Spleen (tissue), 11 donors: ENCODE measurements around the gene PLXNC1. TPM values are rescaled to one million over a fixed set of nuclear protein-coding genes. Genes with fewer than 3 reads are reported as not detected.

Experiments
- DNase-seq: peaks from one replicate; pipeline ENCODE4 v3.0.0-alpha.2; 2020
- H3K27ac ChIP-seq, 8 donors: fragments of 200-600 bp; sonication (generic) in 7 of 8; 1 replicate in 4 of 8; 2 replicates in 4 of 8; pipeline versions ENCODE4 v1.5.0 to v1.8.0; 2016 to 2021; ENCODE audit warnings: inconsistent platforms in 4 of 8, mild to moderate bottlenecking in 4 of 8, moderate library complexity in 1 of 8
- H3K27me3 ChIP-seq, 7 donors: fragments of 200-600 bp; sonication (generic) in 6 of 7; replicated peaks in 1 of 7; 1 replicate in 4 of 7; 2 replicates in 3 of 7; pipeline versions ENCODE4 v1.5.0 to v1.8.0; 2016 to 2021; ENCODE audit warnings: inconsistent platforms in 3 of 7, mild to moderate bottlenecking in 1 of 7
- H3K36me3 ChIP-seq, 6 donors: fragments of 200-600 bp; sonication (generic) in 5 of 6; 1 replicate in 4 of 6; 2 replicates in 2 of 6; pipeline versions ENCODE4 v1.5.0 to v1.8.0; 2016 to 2021; ENCODE audit warnings: inconsistent platforms in 2 of 6
- H3K4me1 ChIP-seq, 6 donors: fragments of 200-600 bp; sonication (generic) in 5 of 6; 1 replicate in 3 of 6; 2 replicates in 3 of 6; pipeline versions ENCODE4 v1.5.0 to v1.8.0; 2016 to 2021; ENCODE audit warnings: inconsistent platforms in 3 of 6
- H3K4me3 ChIP-seq, 8 donors: fragments of 200-600 bp; sonication (generic) in 7 of 8; 1 replicate in 4 of 8; 2 replicates in 4 of 8; pipeline versions ENCODE4 v1.5.0 to v1.8.0; 2016 to 2021; ENCODE audit warnings: inconsistent platforms in 4 of 8, mild to moderate bottlenecking in 4 of 8, moderate library complexity in 2 of 8
- H3K9me3 ChIP-seq, 8 donors: fragments of 200-600 bp; sonication (generic) in 7 of 8; 1 replicate in 4 of 8; 2 replicates in 4 of 8; pipeline versions ENCODE4 v1.5.0 to v1.8.0; 2016 to 2021; ENCODE audit warnings: inconsistent platforms in 4 of 8
- POLR2A ChIP-seq, 3 donors: fragments of 450-650 bp; IDR thresholded peaks; one replicate each; pipeline ENCODE4 v1.5.1; 2017; ENCODE audit warnings: antibody characterized with exemption in 3 of 3, mild to moderate bottlenecking in 1 of 3
- POLR2AphosphoS5 ChIP-seq, 3 donors: sonication (generic); formaldehyde crosslinking; IDR thresholded peaks; one replicate each; pipeline ENCODE4 v1.5.1; 2017; ENCODE audit warnings: antibody characterized with exemption in 3 of 3
- WGBS, 5 donors: extraction: QIAGEN DNeasy Blood & Tissue Kit in 3 of 5; methylation state at CpG; one replicate each; pipeline versions ENCODE4 v1.1.5 to v1.1.7; 2013 to 2018; 5-methylcytosine and 5-hydroxymethylcytosine counted together
- intact Hi-C: fragments of 100-400 bp; cut with DNase I; formaldehyde crosslinking; loops from one replicate; pipeline ENCODE4 v1.15.0; 2023; ENCODE audit warnings: low total_unique reads
- polyA plus RNA-seq, 3 donors: library from polyadenylated mRNA; stranded (reverse); fragments of 200-250 nt; gene quantifications; one replicate each; pipeline ENCODE4 v1.2.1, GENCODE V29; 2013
- total RNA-seq, 7 donors: library from RNA; depleted of rRNA in 3 of 7; stranded (reverse); fragments of >200 nt in 3 of 7; fragmentation: NEBNext Ultra II Directional in 4 of 7; extraction: Animal tissue kit (Norgen Biotek cat#: 25700) in 4 of 7; gene quantifications; one replicate each; pipeline versions ENCODE4 v1.1.0 to v1.2.1, GENCODE V29; 2016 to 2021
- TF ChIP-seq, protein P1 (sequence below), 11 experiments: fragments of 200-600 bp in 7 of 11; fragments of 450-650 bp in 4 of 11; sonication (generic) in 4 of 11; IDR thresholded peaks in 8 of 11; conservative IDR thresholded peaks in 3 of 11; 1 replicate in 7 of 11; 2 replicates in 4 of 11; pipeline versions ENCODE4 v1.4.0 to v1.8.0; 2016 to 2021; ENCODE audit warnings: antibody characterized with exemption in 11 of 11, inconsistent platforms in 4 of 11, mild to moderate bottlenecking in 1 of 11
- donor health status: healthy with polysubstance abuse.
- donor health status: DM: no; HTN: no; CAD: no; lungs with moderate emphysema.
- donor health status: DM: no; HTN: no; CAD: no.
- donor health status: Bipolar disorder and iron deficiency.
- donor health status: healthy.
- donor health status: DM: no; HTN: no; CAD: no.
- donor health status: DM: yes; HTN: yes; CAD: no.

The PLXNC1 gene
- total and polyA plus RNA-seq, 10 donors = 6.8 to 138 (median 69.7) TPM

DNA sequence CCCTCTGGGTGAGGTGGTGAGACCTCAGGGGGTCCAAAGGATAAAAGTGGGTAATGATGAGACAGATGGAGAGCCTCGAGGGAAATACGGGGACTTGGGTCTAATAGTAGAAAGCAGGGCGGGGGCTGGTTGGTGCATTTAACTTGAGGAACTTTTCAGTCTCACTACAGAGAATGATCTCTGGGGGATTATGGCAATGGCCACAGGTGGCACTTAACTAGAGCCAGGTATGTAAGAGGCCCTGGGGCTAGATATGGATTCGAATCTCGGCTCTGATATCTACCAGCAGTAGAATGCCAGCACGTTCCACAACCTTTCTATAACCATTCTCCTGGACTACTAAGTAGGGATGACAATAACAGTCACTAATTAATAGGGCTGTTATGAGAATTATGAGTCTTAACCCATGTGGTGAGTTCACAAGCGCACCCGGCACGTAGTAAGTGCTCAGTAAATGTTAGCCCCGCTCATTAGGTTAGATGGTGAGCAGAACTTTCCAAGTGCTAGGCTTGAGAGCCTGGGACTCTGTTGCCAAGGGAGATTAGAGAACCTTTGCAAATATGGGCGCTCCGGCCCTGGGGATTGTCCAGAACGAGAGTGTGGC, 888 bp upstream of the PLXNC1 start:
- intact Hi-C loops = no loop called here
- Histone ChIP-seq H3K27me3 (peaks cover 0 to 32% (median 4%) of the 10 kb centered on the region in 7 donors), H3K4me3 (peak overlapping the region; percentile 69 to 90 (median 80)), H3K9me3 (no peaks in the 10 kb centered on the region), H3K4me1 (peaks cover 14 to 69% (median 42%) of the 10 kb centered on the region in 6 donors), H3K36me3 (no peaks in the 10 kb centered on the region), H3K27ac (peak overlapping the region; percentile 42 to 96 (median 90))
- no peak for TF ChIP-seq POLR2A (IDR thresholded peaks at IDR 0.05)
- TF ChIP-seq POLR2AphosphoS5 (IDR thresholded peaks at IDR 0.05) = no peak
- TF ChIP-seq, protein P1, sequence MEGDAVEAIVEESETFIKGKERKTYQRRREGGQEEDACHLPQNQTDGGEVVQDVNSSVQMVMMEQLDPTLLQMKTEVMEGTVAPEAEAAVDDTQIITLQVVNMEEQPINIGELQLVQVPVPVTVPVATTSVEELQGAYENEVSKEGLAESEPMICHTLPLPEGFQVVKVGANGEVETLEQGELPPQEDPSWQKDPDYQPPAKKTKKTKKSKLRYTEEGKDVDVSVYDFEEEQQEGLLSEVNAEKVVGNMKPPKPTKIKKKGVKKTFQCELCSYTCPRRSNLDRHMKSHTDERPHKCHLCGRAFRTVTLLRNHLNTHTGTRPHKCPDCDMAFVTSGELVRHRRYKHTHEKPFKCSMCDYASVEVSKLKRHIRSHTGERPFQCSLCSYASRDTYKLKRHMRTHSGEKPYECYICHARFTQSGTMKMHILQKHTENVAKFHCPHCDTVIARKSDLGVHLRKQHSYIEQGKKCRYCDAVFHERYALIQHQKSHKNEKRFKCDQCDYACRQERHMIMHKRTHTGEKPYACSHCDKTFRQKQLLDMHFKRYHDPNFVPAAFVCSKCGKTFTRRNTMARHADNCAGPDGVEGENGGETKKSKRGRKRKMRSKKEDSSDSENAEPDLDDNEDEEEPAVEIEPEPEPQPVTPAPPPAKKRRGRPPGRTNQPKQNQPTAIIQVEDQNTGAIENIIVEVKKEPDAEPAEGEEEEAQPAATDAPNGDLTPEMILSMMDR (IDR thresholded peaks at IDR 0.05 in 8 of 11, conservative IDR thresholded peaks at IDR 0.05 in 3 of 11) = no peak
- no peak for DNase-seq
- 57 to 67% (median 62%) methylated on average over 12 to 13 of the region's 13 CpGs for WGBS, 5 donors

DNA sequence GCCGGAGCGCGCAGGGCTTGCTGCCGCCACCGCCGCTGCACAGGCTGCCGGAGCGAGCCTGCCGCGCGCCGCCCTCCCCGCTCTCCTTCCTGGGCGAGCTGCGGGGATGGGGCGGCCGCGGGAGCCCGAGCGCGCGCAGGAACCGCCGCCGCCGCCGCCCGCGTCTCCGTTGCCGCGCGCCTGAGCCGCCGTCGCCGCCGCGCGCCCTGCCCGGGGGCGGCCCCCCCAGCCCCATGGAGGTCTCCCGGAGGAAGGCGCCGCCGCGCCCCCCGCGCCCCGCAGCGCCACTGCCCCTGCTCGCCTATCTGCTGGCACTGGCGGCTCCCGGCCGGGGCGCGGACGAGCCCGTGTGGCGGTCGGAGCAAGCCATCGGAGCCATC, 352 bp downstream of the PLXNC1 start:
- intact Hi-C loops = no loop called here

DNA sequence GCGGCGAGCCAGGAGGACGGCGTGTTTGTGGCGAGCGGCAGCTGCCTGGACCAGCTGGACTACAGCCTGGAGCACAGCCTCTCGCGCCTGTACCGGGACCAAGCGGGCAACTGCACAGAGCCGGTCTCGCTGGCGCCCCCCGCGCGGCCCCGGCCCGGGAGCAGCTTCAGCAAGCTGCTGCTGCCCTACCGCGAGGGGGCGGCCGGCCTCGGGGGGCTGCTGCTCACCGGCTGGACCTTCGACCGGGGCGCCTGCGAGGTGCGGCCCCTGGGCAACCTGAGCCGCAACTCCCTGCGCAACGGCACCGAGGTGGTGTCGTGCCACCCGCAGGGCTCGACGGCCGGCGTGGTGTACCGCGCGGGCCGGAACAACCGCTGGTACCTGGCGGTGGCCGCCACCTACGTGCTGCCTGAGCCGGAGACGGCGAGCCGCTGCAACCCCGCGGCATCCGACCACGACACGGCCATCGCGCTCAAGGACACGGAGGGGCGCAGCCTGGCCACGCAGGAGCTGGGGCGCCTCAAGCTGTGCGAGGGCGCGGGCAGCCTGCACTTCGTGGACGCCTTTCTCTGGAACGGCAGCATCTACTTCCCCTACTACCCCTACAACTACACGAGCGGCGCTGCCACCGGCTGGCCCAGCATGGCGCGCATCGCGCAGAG, 873 bp downstream of the PLXNC1 start:
- 0 to 1% (median 0%) methylated on average over 16 to 76 of the region's 76 CpGs; no CpG with 5 or more reads in 1 of the 5 donors for WGBS, 5 donors
- peak overlapping the region in 7 of 8 donors; percentile 84 to 96 (median 93) for H3K27ac ChIP-seq
- intact Hi-C loops = no loop called here
- H3K27me3 ChIP-seq = peaks cover 0 to 32% (median 4%) of the 10 kb centered on the region in 7 donors
- H3K9me3 ChIP-seq = no peaks in the 10 kb centered on the region
- DNase-seq = peak; percentile 93
- H3K4me3 ChIP-seq = peak overlapping the region; percentile 69 to 90 (median 80)
- H3K4me1 ChIP-seq = peaks cover 14 to 87% (median 47%) of the 10 kb centered on the region in 6 donors
- peaks cover 0 to 9% (median 0%) of the 10 kb centered on the region in 6 donors for H3K36me3 ChIP-seq
- TF ChIP-seq POLR2A (IDR thresholded peaks at IDR 0.05) (no peak), POLR2AphosphoS5 (IDR thresholded peaks at IDR 0.05) (peak in 2 of 3 donors; percentile 15 to 73)
- TF ChIP-seq, protein P1 (IDR thresholded peaks at IDR 0.05 in 8 of 11, conservative IDR thresholded peaks at IDR 0.05 in 3 of 11) = peak; percentile 2 to 78 (median 45)

More for the DNA sequence above, 352 bp downstream of the PLXNC1 start:
- H3K4me3 ChIP-seq = peak overlapping the region; percentile 69 to 90 (median 80)
- DNase-seq = no peak
- peaks cover 14 to 82% (median 45%) of the 10 kb centered on the region in 6 donors for H3K4me1 ChIP-seq
- peaks cover 0 to 5% (median 0%) of the 10 kb centered on the region in 6 donors for H3K36me3 ChIP-seq
- H3K9me3 ChIP-seq = no peaks in the 10 kb centered on the region
- TF ChIP-seq POLR2AphosphoS5 (IDR thresholded peaks at IDR 0.05) (no peak), POLR2A (IDR thresholded peaks at IDR 0.05) (no peak)
- TF ChIP-seq, protein P1 (IDR thresholded peaks at IDR 0.05 in 8 of 11, conservative IDR thresholded peaks at IDR 0.05 in 3 of 11) = no peak
- 0 to 1% (median 0%) methylated on average over 3 to 62 of the region's 62 CpGs for WGBS, 5 donors
- H3K27ac ChIP-seq = peak overlapping the region in 7 of 8 donors; percentile 84 to 96 (median 93)
- H3K27me3 ChIP-seq = peaks cover 0 to 32% (median 4%) of the 10 kb centered on the region in 7 donors

DNA sequence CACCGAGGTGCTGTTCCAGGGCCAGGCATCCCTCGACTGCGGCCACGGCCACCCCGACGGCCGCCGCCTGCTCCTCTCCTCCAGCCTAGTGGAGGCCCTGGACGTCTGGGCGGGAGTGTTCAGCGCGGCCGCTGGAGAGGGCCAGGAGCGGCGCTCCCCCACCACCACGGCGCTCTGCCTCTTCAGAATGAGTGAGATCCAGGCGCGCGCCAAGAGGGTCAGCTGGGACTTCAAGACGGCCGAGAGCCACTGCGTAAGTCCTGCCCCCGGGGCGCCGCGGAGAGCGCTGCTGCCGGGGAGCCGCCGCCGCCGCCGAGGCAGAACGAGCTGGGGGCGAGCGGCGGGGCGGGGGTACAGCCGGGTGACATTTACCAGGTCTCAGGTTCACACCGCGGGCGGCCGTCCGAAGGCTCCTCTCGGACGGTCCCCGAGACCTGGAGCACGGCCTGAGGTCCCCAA, 1.4 kb downstream of the PLXNC1 start:
- 0 to 1% (median 1%) methylated on average over 14 to 49 of the region's 49 CpGs; no CpG with 5 or more reads in 1 of the 5 donors for WGBS, 5 donors
- Histone ChIP-seq H3K9me3 (no peaks in the 10 kb centered on the region), H3K4me1 (peaks cover 14 to 92% (median 47%) of the 10 kb centered on the region in 6 donors), H3K4me3 (peak overlapping the region; percentile 69 to 90 (median 80)), H3K27ac (peak overlapping the region in 7 of 8 donors; percentile 84 to 96 (median 93)), H3K27me3 (peaks cover 0 to 32% (median 4%) of the 10 kb centered on the region in 7 donors), H3K36me3 (peaks cover 0 to 9% (median 0%) of the 10 kb centered on the region in 6 donors)
- TF ChIP-seq POLR2AphosphoS5 (IDR thresholded peaks at IDR 0.05) = peak in 2 of 3 donors; percentile 23 to 29
- TF ChIP-seq, protein P1 (IDR thresholded peaks at IDR 0.05 in 8 of 11, conservative IDR thresholded peaks at IDR 0.05 in 3 of 11) = no peak
- no peak for TF ChIP-seq POLR2A (IDR thresholded peaks at IDR 0.05)
- intact Hi-C loops = no loop called here
- no peak for DNase-seq
